HepG2 (cell line): ENCODE measurements around the gene NMRAL1. TPM values are rescaled to one million over a fixed set of nuclear protein-coding genes. Genes with fewer than 3 reads are reported as not detected.

Experiments used
- ATAC-seq: fragments of 200-7000 bp; cut with Tn5 transposase; 3 replicates; pipeline ENCODE4 v1.9.1; 2020; ENCODE audit warnings: mild to moderate bottlenecking, moderate library complexity
- BruUV-seq: library from RNA; stranded (reverse); fragments of 400-500 nt; replicated peaks from 2 replicates; lab custom pipeline; 2021; lab: Mats Ljungman, UMichigan
- CTCF ChIA-PET: fragments of 300-600 bp; formaldehyde crosslinking; extraction: SDS; loops from one replicate; lab custom pipeline; 2021; ENCODE audit warnings: low total read pairs, inconsistent platforms, low intra/inter-chr PET ratio; lab: Yijun Ruan, JAX
- POLR2A ChIA-PET: fragments of 350-600 bp; sonication (Branson Sonifier 250); formaldehyde crosslinking; loops from one replicate; lab custom pipeline; 2020; ENCODE audit warnings: antibody characterized with exemption, inconsistent platforms; lab: Yijun Ruan, JAX
- DNase-seq: peaks from one replicate; pipeline ENCODE4 v3.0.0-alpha.2; 2015; ENCODE audit warnings: low spot score
- FAIRE-seq: peaks from 3 replicates; lab custom pipeline; 2011; peaks lifted over from hg19 to GRCh38; lab: Jason Lieb, UNC
- H2AFZ ChIP-seq: one replicate; pipeline ENCODE4 v1.6.1; 2011; ENCODE audit warnings: low read length, inconsistent platforms
- H3K27ac ChIP-seq: fragments of 300-600 bp; 3 replicates; pipeline ENCODE4 v1.8.0; 2011; ENCODE audit warnings: mixed run types, mild to moderate bottlenecking, mixed read lengths, low read length, inconsistent platforms; ENCODE audit not compliant: insufficient read depth; ENCODE audit errors: extremely low read length
- H3K27me3 ChIP-seq, 2 experiments: fragments of 200-600 bp in 1 of 2; 2 replicates in 1 of 2; 3 replicates in 1 of 2; pipeline versions ENCODE4 v1.6.0 to v1.8.0; 2011; ENCODE audit warnings: low read length in 2 of 2, mild to moderate bottlenecking in 2 of 2, moderate library complexity in 2 of 2, inconsistent platforms in 1 of 2; ENCODE audit not compliant: insufficient read depth in 2 of 2, control insufficient read depth in 1 of 2
- H3K36me3 ChIP-seq, 2 experiments: fragments of 200-600 bp in 1 of 2; replicated peaks in 1 of 2; 2 replicates in 1 of 2; 3 replicates in 1 of 2; pipeline versions ENCODE4 v1.5.1 to v1.8.0; 2011; ENCODE audit warnings: low read length in 2 of 2, inconsistent platforms in 1 of 2; ENCODE audit not compliant: insufficient read depth in 2 of 2, control insufficient read depth in 1 of 2
- H3K4me1 ChIP-seq: 2 replicates; pipeline ENCODE4 v1.5.1; 2012; ENCODE audit warnings: low read length, inconsistent platforms; ENCODE audit not compliant: insufficient read depth
- H3K4me2 ChIP-seq: 2 replicates; pipeline ENCODE4 v1.6.0; 2011; ENCODE audit warnings: low read depth, low read length, inconsistent platforms
- H3K4me3 ChIP-seq, 3 experiments: fragments of 200-600 bp in 1 of 3; sonication (generic), shearing (Covaris generic) in 1 of 3; replicated peaks in 1 of 3; 2 replicates each; pipeline ENCODE4 v1.5.1; 2011 to 2016; ENCODE audit warnings: low read length in 3 of 3, inconsistent platforms in 2 of 3, low read depth in 2 of 3, mild to moderate bottlenecking in 2 of 3, control low read depth in 1 of 3, mixed read lengths in 1 of 3; ENCODE audit not compliant: insufficient read depth in 1 of 3
- H3K79me2 ChIP-seq: one replicate; pipeline ENCODE4 v1.6.1; 2011; ENCODE audit warnings: low read length, inconsistent platforms; ENCODE audit not compliant: insufficient read depth
- H3K9ac ChIP-seq: 2 replicates; pipeline ENCODE4 v1.6.0; 2011; ENCODE audit warnings: mild to moderate bottlenecking, low read depth, low read length, inconsistent platforms; ENCODE audit not compliant: insufficient read depth
- H3K9me3 ChIP-seq: 2 replicates; pipeline ENCODE4 v1.5.1; 2012; ENCODE audit warnings: mild to moderate bottlenecking, low read length
- H4K20me1 ChIP-seq: 2 replicates; pipeline ENCODE4 v1.6.0; 2011; ENCODE audit warnings: inconsistent platforms, mild to moderate bottlenecking, low read length, moderate library complexity; ENCODE audit not compliant: insufficient read depth
- ZBTB1 ChIP-seq: sonication (generic); formaldehyde crosslinking; IDR thresholded peaks from 2 replicates; pipeline ENCODE4 v1.4.0; 2020; ENCODE audit warnings: missing genetic modification reagents, borderline replicate concordance
- ZNF703 ChIP-seq: sonication (generic); formaldehyde crosslinking; IDR thresholded peaks from 2 replicates; pipeline ENCODE4 v1.5.1; 2020; ENCODE audit warnings: missing genetic modification reagents, mild to moderate bottlenecking, moderate library complexity, borderline replicate concordance
- whole genome bisulfite sequencing: methylation state at CpG from one replicate; pipeline ENCODE4 v1.1.6; 2017; ENCODE audit warnings: low lambda C conversion rate; 5-methylcytosine and 5-hydroxymethylcytosine counted together
- in situ Hi-C: cut with HindIII; loops from 2 replicates; pipeline ENCODE4 v1.10.0; 2017; ENCODE audit warnings: low pct_unique_long_range_greater_than_20kb; ENCODE audit not compliant: extremely low pct_ligation_motif_present
- intact Hi-C: fragments of 100-400 bp; cut with micrococcal nuclease; formaldehyde crosslinking; loops from one replicate; pipeline ENCODE4 v1.10.0; 2022; ENCODE audit not compliant: unreplicated experiment
- polyA plus RNA-seq, 8 experiments: library from polyadenylated mRNA; depleted of rRNA in 3 of 8; stranded (reverse) in 7 of 8; unstranded in 1 of 8; fragments of >200 nt; fragmentation: Illumina TruSeq in 4 of 8; extraction: Trizol in 4 of 8; gene quantifications; 2 replicates each; pipeline versions ENCODE4 v1.2.1 to v1.2.3, GENCODE V29; 2011 to 2016; ENCODE audit warnings: low read depth in 4 of 8, missing spikeins in 1 of 8, mixed read lengths in 1 of 8; ENCODE audit not compliant: insufficient read depth in 1 of 8
- total RNA-seq, 5 experiments: library from RNA; depleted of rRNA; stranded (reverse); fragments of >200 nt; fragmentation: Illumina TruSeq; extraction: Trizol; gene quantifications; 2 replicates each; pipeline ENCODE4 v1.2.3, GENCODE V29; 2016; ENCODE audit warnings: low read depth in 1 of 5
- TF ChIP-seq, protein P1 (sequence below): sonication (generic); formaldehyde crosslinking; IDR thresholded peaks from 2 replicates; pipeline ENCODE4 v1.8.0; 2022; ENCODE audit warnings: mild to moderate bottlenecking, missing genetic modification reagents, moderate library complexity
- TF ChIP-seq, protein P2 (sequence below): IDR thresholded peaks from 2 replicates; pipeline ENCODE4 v1.6.1; 2016; ENCODE audit warnings: missing biosample characterization, missing genetic modification reagents, low read depth
- TF ChIP-seq, protein P3 (sequence below): sonication (generic); formaldehyde crosslinking; IDR thresholded peaks from 2 replicates; pipeline ENCODE4 v1.4.0; 2020; ENCODE audit warnings: missing genetic modification reagents, borderline replicate concordance
- TF ChIP-seq, protein P4 (sequence below): sonication (generic); formaldehyde crosslinking; IDR thresholded peaks from 2 replicates; pipeline ENCODE4 v1.4.0; 2020; ENCODE audit warnings: missing genetic modification reagents, borderline replicate concordance
- TF ChIP-seq, protein P5 (sequence below): sonication (generic); formaldehyde crosslinking; IDR thresholded peaks from 2 replicates; pipeline ENCODE4 v1.8.0; 2022; ENCODE audit warnings: low read depth, missing genetic modification reagents

NMRAL1 gene
- total and polyA plus RNA-seq, 2 of the 13 experiments (the other 11 are each of a cell fraction or from before 2014, with no cell fraction given), result 30.8 to 33.1 TPM

DNA sequence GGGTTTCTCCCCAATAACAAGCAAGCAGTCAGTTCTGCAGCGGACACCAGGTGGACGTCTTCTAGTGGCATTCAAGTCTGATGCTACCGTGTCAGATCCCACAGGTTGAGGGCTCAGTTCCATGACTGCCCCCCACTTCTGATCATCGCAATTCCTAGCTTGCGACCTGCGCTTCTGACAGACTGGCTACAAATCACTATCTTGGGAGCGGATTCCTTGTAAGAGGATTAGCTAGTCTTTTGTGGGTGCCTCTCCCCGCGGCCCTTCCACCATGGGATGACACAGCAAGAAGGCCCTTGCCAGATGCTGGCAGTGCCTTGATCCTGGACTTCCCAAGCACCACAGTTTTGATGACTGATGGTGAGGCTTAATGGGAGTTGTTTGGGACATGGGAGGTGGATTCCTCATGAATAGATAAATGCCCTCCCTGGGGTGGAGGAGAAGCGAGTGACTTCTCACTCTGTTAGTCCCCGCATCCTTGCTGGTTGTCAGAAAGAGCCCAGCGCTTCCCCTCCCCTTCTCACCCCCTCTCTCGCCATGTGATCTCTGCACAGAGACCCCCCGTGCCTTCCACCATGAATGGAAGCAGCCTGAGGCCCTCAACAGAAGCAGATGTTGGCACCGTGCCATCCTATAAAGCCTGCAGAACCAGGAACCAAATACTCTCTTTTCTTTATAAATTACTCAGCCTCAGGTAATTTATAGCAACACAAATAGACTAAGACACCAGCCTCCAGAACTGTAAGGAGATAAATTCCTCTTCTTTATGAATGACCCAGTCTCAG is 45.0 kb upstream of the NMRAL1 start:
- ChIA-PET POLR2A (no interaction called here), CTCF (no interaction called here)
- 95% methylated on average over 14 of the region's 15 CpGs for WGBS
- Histone ChIP-seq H3K9me3 (no peaks in the 10 kb centered on the region), H3K27me3 (no peaks in the 10 kb centered on the region), H4K20me1 (peaks cover 31% of the 10 kb centered on the region), H3K4me1 (peaks cover 15% of the 10 kb centered on the region; the same call in 1 of the 2 replicates), H3K36me3 (peaks cover 13 to 31% of the 10 kb centered on the region in 2 experiments; a peak in 4 of 5 replicates), H3K4me3 (no peak overlapping the region), H3K4me2 (no peak overlapping the region), H3K9ac (no peak overlapping the region), H2AFZ (no peak overlapping the region), H3K79me2 (peaks cover 76% of the 10 kb centered on the region), H3K27ac (no peak overlapping the region)
- no peak for FAIRE-seq
- no peak for ATAC-seq
- DNase-seq, result no peak
- no TSS peak for BruUV-seq
- in situ Hi-C loops, result loop anchor here (10.0 to 25.0 kb wide), 2 partner anchors 65 to 443 kb away; partner anchors contain the start of gene SEC14L5
- intact Hi-C loops, result no loop called here
- TF ChIP-seq, protein P1, sequence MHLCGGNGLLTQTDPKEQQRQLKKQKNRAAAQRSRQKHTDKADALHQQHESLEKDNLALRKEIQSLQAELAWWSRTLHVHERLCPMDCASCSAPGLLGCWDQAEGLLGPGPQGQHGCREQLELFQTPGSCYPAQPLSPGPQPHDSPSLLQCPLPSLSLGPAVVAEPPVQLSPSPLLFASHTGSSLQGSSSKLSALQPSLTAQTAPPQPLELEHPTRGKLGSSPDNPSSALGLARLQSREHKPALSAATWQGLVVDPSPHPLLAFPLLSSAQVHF (CRISPR knock-in tag), result no peak
- TF ChIP-seq, protein P2, sequence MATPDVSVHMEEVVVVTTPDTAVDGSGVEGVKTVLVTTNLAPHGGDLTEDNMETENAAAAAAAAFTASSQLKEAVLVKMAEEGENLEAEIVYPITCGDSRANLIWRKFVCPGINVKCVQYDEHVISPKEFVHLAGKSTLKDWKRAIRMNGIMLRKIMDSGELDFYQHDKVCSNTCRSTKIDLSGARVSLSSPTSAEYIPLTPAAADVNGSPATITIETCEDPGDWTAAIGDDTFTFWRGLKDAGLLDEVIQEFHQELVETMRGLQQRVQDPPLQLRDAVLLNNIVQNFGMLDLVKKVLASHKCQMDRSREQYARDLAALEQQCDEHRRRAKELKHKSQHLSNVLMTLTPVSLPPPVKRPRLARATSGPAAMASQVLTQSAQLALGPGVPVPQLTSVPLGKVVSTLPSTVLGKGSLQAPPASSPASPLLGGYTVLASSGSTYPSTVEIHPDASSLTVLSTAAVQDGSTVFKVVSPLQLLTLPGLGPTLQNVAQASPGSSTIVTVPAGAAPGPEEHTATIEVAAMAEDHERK, result no peak
- TF ChIP-seq ZNF703 (CRISPR knock-in tag) (no peak), ZBTB1 (CRISPR knock-in tag) (no peak)
- TF ChIP-seq, protein P3, sequence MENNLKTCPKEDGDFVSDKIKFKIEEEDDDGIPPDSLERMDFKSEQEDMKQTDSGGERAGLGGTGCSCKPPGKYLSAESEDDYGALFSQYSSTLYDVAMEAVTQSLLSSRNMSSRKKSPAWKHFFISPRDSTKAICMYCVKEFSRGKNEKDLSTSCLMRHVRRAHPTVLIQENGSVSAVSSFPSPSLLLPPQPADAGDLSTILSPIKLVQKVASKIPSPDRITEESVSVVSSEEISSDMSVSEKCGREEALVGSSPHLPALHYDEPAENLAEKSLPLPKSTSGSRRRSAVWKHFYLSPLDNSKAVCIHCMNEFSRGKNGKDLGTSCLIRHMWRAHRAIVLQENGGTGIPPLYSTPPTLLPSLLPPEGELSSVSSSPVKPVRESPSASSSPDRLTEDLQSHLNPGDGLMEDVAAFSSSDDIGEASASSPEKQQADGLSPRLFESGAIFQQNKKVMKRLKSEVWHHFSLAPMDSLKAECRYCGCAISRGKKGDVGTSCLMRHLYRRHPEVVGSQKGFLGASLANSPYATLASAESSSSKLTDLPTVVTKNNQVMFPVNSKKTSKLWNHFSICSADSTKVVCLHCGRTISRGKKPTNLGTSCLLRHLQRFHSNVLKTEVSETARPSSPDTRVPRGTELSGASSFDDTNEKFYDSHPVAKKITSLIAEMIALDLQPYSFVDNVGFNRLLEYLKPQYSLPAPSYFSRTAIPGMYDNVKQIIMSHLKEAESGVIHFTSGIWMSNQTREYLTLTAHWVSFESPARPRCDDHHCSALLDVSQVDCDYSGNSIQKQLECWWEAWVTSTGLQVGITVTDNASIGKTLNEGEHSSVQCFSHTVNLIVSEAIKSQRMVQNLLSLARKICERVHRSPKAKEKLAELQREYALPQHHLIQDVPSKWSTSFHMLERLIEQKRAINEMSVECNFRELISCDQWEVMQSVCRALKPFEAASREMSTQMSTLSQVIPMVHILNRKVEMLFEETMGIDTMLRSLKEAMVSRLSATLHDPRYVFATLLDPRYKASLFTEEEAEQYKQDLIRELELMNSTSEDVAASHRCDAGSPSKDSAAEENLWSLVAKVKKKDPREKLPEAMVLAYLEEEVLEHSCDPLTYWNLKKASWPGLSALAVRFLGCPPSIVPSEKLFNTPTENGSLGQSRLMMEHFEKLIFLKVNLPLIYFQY (CRISPR knock-in tag), result no peak
- TF ChIP-seq, protein P4, sequence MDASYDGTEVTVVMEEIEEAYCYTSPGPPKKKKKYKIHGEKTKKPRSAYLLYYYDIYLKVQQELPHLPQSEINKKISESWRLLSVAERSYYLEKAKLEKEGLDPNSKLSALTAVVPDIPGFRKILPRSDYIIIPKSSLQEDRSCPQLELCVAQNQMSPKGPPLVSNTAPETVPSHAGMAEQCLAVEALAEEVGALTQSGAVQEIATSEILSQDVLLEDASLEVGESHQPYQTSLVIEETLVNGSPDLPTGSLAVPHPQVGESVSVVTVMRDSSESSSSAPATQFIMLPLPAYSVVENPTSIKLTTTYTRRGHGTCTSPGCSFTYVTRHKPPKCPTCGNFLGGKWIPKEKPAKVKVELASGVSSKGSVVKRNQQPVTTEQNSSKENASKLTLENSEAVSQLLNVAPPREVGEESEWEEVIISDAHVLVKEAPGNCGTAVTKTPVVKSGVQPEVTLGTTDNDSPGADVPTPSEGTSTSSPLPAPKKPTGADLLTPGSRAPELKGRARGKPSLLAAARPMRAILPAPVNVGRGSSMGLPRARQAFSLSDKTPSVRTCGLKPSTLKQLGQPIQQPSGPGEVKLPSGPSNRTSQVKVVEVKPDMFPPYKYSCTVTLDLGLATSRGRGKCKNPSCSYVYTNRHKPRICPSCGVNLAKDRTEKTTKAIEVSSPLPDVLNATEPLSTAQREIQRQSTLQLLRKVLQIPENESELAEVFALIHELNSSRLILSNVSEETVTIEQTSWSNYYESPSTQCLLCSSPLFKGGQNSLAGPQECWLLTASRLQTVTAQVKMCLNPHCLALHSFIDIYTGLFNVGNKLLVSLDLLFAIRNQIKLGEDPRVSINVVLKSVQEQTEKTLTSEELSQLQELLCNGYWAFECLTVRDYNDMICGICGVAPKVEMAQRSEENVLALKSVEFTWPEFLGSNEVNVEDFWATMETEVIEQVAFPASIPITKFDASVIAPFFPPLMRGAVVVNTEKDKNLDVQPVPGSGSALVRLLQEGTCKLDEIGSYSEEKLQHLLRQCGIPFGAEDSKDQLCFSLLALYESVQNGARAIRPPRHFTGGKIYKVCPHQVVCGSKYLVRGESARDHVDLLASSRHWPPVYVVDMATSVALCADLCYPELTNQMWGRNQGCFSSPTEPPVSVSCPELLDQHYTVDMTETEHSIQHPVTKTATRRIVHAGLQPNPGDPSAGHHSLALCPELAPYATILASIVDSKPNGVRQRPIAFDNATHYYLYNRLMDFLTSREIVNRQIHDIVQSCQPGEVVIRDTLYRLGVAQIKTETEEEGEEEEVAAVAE (CRISPR knock-in tag), result no peak
- TF ChIP-seq, protein P5, sequence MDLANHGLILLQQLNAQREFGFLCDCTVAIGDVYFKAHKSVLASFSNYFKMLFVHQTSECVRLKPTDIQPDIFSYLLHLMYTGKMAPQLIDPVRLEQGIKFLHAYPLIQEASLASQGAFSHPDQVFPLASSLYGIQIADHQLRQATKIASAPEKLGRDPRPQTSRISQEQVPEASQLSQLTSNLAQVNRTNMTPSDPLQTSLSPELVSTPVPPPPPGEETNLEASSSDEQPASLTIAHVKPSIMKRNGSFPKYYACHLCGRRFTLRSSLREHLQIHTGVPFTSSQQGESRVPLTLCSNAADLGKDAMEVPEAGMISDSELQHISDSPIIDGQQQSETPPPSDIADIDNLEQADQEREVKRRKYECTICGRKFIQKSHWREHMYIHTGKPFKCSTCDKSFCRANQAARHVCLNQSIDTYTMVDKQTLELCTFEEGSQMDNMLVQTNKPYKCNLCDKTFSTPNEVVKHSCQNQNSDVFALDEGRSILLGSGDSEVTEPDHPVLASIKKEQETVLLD (CRISPR knock-in tag), result no peak
